Bone marrow (tissue), 2 donors: Measurements from ENCODE around the gene ADORA1.

ENCODE experiments used
- DNase-seq, 2 donors: peaks; one replicate each; lab custom pipeline; 2025; lab: John Stamatoyannopoulos, UW

ADORA1 gene

DNA sequence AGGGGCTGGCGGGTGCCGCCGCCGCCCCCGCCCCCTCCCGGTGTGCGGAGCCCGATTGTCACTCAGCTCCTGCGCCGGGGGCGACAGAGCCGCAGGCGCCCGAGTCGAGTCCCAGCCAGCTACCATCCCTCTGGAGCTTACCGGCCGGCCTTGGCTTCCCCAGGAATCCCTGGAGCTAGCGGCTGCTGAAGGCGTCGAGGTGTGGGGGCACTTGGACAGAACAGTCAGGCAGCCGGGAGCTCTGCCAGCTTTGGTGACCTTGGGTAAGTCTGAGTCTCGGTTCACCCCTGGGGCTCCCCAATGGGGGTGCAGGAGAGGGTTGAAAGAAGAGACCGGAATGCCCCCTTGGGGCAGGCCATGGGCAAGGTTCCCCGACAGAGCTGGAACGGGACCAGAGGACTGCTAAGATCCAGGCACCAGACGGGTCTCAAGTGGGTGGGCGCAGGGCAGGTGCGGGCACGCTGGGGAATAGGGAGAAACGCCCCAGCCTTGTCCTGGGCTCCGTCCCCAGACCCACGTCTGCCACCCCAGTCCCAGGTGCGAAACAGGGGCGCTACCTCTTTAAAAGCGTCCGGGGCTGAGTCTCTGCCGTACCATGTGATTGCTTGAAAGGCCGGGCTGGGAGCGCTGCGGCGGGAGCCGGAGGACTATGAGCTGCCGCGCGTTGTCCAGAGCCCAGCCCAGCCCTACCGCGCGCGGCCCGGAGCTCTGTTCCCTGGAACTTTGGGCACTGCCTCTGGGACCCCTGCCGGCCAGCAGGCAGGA is at the start of gene ADORA1:
TSS of gene ADORA1 (plus strand) at position 61 of the 765 bp plus-strand sequence. CDS start 1,116 bp downstream, outside the sequence.
- DNase-seq, result no peak

DNA sequence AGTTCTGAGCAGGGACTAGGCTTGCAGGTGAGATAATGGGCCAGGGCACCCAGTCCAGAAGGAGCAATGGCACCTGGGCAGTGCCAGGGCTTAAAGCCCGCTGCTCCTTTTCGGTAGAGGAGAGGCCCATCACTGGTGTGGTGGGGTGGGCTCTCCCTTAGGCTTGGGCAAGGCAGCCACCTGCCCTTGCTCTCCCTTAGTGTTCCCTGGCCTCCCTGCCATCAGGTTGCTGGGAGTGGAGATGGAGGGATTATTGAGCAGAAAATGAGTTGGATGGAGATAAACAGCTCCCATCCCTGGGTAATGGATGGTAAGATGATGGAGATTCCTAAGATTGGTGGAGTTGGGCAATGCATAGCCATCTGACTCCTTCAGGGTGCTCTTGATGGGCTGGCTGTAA is 49.6 kb upstream of the ADORA1 start:
- no peak for DNase-seq

DNA sequence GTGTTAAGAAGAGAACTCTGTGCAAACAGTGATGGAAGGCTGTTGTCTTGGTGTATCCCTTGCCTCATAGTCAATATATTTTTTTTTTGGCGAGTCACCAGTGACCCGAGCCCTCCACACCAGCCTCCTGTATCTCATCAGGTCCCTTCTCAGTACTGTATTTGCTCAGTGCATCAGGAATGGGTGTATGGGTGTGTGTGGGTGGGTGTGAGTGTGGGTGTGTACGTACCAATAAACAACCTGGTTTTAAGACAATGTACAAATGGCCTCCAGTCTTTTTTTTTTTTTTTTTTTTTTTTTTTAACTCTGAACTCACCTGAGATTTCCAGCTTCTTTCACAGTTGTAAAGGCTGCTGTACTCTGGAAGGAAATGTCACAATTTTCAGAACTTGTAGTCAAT is 49.0 kb upstream of the ADORA1 start:
- no peak for DNase-seq

DNA sequence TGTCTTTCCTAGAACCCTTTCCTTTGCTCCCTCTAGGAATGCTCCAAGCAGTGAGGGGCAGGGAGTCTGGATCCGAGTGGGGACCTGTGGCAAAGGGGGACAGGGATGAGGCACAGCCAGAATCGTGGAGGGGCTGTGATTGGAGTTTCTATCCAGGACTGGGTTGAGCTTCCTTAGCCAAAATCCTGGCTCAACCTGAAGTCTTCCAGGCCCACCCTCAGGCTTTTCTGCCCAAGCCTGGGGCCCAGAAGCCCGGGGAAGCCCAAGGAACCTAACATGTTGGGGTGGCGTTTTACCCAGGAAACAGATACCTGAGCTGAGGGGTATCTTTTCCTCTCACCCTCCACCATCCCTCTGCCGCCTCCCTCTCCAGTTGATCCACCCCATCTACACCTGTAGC is 47.1 kb upstream of the ADORA1 start:
- no peak for DNase-seq

DNA sequence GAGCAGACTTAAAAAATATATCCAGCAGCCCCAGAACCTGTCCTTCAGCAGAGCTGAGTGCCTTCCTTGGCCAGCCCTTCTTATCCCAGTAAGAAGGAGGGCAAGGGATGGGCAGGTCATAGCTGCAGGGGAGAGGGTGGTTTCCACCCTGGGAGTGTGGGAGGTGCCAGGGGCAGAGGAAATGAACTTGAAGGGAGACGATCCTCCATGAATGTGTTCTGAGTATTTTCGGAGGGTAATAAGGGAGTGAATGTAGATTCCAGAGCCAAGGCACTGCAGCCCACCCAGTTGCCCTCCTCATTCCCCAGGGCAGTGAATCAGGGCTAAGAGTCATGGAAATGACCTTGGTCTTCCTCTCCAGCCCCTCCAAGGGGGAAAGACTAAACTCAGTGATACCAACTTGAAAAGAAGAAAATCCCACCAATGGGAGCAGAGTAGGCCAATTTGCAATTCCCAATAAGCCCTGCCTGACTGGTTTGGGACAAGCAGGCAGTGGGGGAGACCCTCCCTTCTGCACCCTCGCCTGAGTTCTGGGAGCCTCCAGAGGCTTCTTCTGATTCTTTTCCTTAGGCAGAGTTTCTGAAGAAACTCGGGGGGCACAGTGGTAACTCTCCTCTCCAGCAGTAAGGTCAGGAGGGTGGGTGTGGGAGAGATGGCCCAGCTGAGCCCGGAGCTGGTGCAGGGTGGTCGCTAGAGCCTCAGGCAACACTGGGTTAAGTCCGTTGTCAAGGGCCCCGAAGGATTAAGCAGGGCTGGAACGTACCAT is 45.9 kb upstream of the ADORA1 start:
- no peak for DNase-seq

DNA sequence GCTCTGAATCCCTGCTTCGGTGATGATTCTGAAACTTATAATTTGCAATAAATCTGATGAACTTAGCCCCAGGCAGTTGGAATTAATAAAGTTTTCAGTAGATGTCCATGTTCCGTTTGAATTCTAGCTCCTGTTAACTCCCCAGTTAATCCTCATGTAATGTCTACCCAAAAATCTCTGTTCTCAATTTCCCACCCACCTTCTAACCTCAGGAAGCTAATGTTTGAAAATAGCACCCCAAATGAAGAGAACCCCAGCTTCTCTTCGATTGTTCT is 45.4 kb upstream of the ADORA1 start:
- no peak for DNase-seq

DNA sequence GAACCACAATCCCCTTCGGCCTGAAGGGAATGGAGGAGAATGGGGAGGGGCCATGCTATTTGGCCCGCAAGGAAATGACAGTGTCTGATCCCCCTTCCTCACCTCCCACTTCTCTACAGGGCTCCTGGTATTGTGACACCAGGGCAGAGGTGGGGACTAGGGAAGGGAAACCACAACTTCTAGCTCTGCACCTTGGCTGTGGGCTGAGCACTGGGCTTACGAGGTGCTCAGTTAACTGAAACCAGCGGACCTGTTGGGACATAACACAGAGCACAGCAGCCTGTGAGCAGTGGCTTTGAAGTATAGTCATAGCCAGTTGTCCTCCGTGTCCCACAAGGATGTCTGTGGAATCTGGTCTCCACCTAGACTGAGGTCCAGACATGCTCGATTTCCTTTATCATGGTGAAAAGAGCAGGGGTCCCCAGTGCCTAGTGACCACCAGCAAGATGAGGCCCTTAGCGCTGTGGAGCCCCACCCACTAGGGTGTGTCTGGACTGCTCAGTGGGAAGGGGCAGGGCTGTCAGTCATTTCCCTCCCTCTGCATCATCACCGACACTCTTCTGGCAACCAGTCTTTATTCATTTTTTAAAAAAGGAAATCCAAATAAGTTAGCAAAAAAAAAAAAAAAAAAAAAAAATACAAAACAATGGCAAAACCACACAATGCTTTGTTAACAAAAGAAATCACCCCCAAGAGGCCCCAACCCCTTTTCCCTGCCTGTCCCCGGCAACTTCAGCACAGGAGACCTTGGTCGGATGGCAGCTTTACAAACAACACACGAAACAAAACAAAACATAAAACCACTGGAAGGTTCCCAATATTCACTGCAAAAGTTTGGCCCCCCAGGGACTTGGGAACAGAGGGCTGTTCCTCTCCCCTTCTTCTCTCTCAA is 44.7 kb upstream of the ADORA1 start:
- no peak for DNase-seq

DNA sequence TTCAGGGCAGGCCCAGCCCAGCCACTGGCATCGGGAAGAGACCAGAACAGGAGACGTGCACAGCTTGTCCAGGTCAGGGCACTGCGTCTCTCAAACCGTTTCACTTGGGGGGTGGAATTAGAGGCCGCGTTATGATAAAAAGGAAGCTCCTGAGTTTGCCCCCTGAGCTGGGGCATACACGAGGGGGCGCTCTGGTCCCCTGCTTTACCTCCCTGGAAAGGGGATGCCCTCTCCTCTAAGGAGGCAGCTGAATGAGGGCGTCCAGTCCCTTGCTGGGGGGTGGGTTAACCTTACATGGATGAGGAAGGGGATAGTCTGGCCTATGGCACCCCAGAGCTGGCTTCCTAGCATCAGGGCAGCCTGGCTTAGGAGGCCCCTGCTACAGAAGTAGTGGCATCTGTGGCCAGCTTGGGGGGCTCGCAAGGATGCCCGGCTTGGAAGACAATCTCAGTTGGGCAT is 44.0 kb upstream of the ADORA1 start:
- DNase-seq, result no peak

DNA sequence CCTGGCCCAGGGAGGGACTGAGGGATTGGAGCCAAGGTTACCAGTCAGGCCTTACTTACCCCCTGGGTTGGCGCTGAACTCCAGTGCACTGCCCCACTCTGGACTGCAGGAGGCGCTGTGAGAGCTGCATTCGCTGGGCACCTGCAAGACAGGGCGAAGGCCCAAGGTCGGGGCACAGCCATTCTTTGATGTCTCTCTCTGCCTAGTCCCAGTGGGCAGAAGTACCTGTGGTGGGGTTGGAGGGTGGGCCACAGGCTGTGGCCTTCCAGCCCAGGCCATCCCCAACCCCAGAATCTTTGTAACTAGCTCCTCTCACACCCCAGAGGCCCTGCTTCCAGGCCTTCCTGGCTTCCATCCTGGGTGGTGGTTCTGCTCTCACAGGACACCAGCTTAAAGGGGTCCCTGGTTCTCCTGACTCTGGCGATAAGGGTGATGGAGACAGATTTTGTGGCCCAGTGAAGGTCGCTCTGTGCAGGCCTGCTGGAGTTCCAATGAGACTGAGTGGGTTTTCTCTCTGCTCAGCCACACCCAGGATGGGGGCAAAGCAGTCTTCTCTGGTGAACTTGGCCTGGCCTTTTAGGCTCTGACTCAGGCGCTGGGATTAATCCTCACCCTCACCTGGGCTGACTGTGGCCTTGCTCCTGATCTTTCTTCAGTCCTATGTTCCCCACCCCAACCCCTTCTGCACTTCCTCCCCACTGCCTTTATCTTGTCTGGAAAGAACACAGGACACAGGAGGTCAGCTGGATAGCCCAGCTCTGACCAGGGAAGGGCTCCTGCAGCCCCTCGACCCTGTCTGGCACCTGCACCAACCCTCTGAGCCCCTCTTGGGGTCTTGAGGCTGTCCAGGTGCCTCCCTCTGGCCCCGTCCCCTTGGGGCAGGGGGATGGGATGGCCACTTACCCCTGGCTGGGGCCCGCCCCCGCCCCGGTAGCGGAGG is 42.7 kb upstream of the ADORA1 start:
- no peak for DNase-seq

DNA sequence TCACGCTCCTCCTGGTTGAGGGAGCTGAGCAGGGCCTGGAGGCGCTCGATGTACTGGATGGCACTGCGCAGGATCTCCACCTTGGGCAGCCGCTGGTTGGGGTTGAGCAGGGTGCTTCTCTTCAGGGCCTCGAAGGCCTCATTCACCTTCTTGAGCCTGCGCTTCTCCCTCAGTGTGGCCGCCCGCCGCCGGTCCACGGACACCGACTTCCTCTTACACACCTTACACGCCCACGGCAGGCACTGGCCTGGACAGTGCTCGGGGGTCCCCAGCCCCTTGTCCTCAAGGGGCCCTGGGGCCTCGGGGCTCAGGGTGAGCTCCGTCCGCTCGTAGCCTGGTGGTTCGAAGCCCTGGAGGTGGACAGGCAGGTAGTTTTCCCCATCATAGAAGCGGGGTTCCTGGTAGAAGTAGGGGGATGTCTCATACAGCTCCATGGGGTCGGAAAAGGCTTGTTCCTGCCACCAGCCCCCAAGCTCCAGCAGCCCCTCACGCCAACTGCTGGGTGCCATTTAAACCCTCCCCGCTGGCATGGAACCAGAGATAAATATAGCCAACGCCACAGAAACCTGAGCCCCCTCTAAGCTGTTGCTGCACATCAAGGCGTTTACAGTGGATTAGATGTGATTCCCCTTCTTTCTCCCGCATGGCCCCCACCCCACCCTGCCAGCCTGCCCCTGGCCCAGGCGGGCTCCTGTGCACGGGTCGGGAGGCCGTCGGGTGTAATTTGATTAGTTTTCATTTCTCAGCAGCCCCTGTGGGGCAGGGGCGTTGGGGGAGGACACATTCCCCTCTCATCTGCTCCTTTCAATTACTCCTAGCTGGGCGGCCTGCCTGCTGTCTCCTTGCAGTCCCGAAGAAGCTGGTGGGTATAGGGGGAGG is 41.8 kb upstream of the ADORA1 start, which contains the start of gene MYOG:
TSS of gene MYOG (minus strand) at position 485 of the 879 bp plus-strand sequence. CDS start at position 434, 51 bp downstream.
- no peak for DNase-seq

DNA sequence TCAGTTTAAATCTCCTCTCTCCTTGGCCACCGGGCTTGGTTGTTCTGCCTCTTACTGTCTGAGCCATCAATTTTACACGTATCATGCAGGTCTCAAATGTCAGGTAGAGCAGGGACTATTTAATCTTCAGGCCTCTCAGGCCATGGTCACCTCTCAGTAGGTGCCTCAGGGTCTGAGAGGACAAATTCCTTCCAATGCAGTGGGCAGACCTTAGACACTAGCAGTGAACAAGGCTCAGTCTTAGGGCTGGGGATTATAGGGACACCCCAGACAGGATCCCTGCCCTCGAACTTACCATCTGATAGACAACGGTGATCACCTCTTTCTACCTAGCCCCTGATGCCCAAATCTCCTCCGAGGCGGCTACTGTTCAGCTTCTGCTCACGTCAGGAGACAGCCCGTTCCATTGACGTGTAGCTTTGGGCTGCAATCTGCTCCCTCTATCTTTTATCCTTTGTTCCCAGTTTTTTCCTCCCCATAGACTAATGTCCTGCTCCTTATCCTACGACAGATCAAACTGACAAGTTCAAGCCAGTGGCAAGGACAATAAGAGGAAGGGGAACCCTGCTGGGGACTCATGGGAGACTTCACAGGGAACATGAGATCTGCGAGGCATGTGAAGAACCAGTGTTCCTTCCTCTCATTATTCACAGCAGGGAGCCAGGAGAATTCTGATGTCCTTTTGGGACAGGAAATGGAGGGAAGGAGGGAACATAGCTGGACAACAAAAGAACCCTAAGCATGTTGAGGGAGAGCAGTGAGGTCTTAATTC is 40.3 kb upstream of the ADORA1 start:
- no peak for DNase-seq

DNA sequence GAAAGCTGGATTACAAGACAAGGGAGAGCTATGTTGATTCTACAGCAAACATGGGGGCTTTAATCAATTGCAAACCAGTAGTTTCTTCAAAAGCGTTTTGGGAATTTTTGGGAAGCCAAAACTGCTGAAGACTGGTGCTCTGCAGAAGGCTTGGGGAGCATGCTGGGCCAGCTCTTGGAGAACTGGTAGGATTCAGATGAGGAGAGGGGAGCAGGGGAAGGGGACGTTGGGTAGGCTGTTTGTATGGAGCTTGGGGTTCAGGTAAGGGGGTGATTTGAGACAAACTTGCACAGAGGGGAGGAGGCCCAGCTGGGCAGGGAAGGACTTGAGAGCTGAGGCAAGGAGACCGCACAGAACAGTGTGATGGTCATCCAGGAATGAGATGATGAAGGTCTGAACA is 39.1 kb upstream of the ADORA1 start:
- no peak for DNase-seq

DNA sequence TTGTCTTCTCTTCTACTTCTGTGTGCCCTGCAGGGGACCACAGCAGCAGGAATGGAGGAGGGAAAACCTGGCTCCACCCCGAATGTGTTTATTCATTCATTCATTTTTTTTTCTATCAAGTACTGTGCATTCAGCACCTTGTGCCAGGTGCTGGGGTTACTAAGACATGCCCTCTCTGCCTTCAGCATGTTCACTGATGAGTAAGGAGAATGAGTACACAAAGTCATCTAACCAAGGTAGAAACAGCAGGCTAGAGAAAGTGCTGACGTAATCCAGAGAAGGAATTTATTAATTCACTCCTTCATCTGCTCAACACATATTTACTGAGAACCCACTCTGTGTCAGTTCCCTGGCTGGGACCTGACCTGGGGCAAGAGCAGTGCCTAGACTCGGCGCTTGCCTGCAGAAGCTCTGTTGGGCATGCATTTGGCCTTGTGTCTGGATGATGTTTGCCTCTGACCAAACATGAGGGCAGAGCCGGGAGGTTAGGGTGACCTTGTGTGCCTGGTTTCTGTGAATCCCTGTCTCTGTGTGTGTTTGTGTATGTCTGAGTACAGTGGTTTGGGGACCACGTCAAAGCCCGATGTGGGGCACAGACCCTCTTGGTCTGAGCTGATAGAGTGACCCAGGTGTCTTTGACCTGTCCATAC is 38.4 kb upstream of the ADORA1 start:
- DNase-seq, result no peak

DNA sequence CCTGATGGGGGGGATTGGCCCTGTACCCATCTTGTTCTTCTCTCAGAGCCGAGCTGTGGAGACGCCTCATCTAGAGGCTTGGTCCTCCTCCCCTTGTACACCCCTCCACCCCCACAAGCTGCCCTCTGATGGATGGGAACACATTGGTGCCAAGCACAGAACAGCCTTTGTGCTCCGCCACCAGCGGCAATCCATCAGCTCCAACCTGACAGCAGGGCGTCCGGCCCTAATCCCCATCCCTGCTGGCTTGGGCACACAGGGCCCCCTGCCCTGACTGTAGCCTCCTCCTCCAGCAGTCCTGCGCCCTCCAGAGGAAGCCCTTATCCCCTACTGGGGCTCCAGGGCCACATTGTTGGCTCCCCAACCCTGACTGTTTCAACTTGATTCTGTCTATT is 37.9 kb upstream of the ADORA1 start:
- DNase-seq, result no peak

DNA sequence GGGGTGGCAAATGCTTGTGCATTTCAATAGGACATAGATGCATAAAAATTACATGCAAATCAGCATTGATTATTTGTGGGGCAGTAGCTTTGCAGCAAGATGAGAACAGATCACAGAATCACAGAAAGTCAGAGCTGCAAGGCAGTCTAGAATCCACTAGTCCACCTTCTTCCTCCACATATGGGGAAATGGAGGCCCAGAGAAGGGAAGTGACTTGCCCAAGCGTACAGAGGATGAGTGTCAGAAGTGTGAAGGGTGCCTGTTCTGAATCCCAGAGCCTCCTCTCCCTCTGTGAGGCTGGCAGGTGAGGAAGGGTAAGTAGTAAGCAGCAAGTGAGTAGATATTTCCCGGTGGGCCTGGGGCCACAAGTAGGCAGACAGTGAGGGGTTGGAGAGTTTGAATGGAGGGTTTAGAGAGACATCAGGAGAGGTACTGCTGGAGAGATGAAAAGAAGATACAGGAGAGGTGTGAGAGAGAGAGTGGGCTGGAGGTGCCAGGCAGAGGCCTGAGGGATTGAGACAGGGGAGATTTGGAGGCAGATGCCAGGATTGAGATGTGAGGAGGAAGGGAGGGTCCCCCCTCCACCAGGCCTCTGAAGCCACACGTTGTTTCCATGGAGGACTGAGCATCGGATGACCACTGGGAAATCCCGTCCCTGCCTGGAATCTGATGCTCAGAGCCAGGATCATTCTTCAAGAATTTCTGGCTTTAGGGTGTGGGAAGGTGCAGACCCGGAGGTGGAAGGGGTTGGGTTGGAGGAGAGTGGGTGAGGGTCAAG is 36.9 kb upstream of the ADORA1 start:
- DNase-seq, result no peak

DNA sequence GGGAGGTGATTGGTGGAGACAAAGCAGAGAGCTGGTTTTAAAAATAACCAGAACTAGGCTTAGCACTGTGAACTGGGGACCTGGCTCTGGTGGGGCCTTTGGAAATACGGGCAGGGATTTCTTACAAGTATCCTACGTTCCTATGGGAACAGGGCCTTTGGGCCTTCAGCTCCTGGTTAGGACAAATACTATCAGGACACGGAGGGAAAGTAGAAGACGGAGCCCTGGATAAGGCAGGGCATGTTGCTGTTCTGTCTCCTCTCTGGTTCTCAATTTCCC is 36.4 kb upstream of the ADORA1 start:
- DNase-seq, result no peak

DNA sequence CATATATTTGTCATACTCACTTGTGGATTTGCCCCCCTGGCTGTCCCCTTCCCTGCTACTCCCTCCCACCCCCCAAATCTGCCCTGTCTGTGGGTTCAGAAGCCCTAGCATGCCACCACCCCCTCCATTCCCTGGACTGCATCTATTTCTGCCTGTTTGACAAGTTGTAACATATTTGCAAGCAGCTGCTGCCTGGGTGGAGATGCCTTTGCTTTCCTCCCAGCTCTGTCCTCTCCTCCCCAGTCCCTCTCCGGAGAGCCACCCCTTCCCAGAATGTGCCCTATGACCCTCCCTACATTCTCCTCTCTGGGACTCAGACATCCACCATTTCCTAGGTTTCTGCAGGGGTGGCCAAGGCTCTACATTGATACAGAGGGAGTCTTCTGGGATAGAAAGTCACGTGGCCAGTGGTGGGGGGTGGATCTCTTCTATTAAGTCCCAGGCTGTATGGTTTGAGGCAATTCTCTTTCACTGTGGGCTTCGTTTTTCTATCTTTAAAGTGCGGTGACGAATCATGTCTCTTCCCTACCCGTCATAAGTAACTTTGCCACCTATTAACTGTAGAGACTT is 35.7 kb upstream of the ADORA1 start:
- no peak for DNase-seq

DNA sequence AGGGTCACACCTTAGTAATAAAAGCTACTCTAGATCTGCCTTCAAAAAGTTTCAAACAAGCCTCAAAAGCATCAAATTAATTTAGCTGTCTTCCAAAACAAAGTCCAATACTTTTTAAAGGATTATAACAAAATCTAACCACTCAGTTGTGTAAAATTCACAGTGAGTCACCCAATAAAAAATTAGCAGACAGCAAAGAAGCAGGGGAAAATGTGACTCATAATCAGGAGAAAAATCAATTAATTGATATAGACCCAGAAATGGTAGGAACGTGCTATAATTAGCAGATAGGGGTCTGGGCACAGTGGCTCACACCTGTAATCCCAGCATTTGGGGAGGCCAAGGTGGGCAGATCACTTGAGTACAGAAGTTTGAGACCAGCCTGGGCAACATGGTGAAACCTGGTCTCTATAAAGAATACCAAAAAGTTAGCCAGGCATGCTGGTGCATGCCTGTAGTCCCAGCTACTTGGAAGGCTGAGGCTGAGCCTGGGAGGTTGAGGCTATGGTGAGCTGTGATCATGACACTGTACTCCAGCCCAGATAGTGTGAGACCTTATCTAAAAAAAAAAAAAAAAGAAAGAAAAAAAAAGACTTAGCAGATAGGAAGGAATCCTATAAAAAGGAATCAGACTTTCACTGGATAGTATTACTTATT is 33.6 kb upstream of the ADORA1 start:
- DNase-seq, result no peak
